Activated CD8-positive, alpha-beta memory T cell treated with anti-CD3 and anti-CD28 coated beads, Interleukin-2, amount 50 U/mL, for 4 hours (primary cell): ENCODE measurements around the gene MICB.

Experiments used
- DNase-seq: peaks from one replicate; pipeline ENCODE4 v3.0.0-alpha.2; 2020

The MICB gene

GRCh38 chr6:31543639-31544038 lies 45.7 kb downstream of the MICB start:
- DNase-seq = no peak

- no peak for DNase-seq
These were observed 46.7 kb downstream of the MICB start for GRCh38 chr6:31544676-31545075.

DNA sequence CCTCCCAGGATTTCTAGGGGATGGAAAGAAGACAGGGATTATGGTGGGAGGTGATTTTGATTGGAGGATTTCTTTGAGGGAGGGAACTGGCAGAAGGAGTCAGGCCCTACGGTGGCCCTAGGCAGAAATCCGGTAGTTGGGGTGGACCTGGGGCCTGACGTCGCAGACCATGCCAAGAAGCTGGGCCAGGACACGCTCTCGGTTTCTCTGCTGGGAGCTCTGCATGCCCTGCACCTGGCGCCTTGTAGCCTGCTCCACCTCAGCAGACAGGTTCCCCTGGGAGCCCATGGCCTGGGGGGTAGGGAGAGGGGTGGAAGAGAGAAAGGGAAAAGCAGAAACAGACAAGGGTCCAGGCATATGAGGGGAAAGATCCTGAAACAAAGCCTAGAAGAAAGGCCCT lies 47.3 kb downstream of the MICB start:
- DNase-seq = no peak

GRCh38 chr6:31546339-31546957 lies 48.5 kb downstream of the MICB start, which contains the start of gene ATP6V1G2:
Gene ATP6V1G2 (minus strand): TSS chr6:31546608. CDS start chr6:31546559, 49 bp downstream.
- DNase-seq = peak; percentile 84

GRCh38 chr6:31546958-31547726 lies 49.2 kb downstream of the MICB start, which contains the start of gene NFKBIL1:
Gene NFKBIL1 (plus strand): TSS chr6:31547608. CDS start chr6:31547695, 87 bp downstream.
- peak; percentile 87 for DNase-seq

GRCh38 chr6:31547727-31548543 lies 50.0 kb downstream of the MICB start:
- no peak for DNase-seq

DNA sequence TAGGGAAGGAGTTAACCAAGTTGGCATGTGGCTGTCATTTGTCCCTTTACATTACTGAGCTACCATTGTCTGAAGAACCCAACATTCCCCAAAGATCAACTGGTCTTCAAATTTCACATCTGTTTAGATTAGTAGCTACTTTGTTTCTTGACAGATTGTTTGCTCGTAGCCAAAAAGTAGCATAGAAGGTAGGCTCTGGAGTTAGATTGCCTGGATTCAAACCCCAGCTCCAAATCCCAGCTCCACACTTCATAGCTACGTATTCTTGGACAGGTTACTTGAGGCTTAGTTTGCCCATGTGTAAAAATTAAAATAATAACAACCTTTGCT lies 50.6 kb downstream of the MICB start:
- no peak for DNase-seq

- DNase-seq = peak; percentile 62
These were observed 53.4 kb downstream of the MICB start for GRCh38 chr6:31551371-31551770.

DNA sequence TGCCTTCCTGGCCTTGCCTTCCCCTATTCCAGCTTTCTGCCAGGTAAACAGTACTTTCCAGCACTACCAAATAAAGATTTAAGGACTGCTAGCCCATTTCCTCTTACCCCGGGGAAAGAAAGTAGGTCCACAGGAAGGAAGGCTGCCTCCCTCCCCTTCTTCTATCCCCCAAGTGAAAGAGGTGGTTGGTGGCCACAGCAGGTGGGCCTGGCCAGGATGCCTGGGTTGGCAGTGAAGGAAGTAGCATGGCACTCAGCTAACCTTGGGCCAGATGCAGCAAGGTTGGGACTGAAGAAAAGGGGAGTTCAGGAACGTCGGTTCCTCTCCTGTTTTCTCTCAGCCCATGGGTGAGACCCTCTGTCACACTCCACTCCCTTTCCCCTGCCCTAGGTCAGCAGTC lies 58.4 kb downstream of the MICB start:
- no peak for DNase-seq

DNA sequence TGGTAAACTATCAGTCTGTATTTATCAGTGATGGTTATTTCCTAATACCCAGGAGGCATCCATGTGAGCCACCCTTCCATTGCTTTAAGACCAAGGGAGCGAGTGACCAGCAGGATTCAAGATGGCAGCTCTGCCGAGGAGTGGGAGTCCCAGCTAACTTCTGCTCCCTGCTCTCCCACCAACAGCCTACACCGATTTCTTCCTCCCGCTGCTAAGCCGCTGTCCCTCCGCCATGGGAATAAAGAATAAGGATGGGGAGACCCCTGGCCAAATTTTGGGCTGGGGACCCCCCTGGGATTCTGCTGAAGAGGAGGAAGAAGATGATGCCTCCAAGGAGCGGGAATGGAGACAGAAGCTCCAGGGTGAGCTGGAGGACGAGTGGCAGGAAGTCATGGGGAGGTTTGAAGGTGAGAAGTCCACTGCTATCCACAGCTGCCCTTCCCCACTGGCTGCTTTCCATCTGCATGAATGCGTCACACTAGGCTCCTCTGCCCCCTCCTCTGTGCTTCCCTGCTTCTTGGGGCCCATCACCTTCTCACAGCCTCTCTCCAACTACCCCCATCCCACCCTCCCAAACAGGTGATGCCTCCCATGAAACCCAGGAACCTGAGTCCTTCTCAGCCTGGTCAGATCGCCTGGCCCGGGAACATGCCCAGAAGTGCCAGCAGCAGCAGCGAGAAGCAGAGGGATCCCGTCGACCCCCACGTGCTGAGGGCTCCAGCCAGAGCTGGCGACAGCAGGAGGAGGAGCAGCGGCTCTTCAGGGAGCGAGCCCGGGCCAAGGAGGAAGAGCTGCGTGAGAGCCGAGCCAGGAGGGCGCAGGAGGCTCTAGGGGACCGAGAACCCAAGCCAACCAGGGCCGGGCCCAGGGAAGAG lies 59.7 kb downstream of the MICB start:
- DNase-seq = no peak

DNA sequence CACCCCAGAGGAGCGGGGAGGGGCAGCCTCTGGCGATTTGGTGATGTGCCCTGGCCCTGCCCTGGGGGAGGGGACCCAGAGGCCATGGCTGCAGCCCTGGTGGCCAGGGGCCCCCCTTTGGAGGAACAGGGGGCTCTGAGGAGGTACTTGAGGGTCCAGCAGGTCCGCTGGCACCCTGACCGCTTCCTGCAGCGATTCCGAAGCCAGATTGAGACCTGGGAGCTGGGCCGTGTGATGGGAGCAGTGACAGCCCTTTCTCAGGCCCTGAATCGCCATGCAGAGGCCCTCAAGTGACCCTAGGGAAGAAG lies 60.3 kb downstream of the MICB start:
- no peak for DNase-seq

DNA sequence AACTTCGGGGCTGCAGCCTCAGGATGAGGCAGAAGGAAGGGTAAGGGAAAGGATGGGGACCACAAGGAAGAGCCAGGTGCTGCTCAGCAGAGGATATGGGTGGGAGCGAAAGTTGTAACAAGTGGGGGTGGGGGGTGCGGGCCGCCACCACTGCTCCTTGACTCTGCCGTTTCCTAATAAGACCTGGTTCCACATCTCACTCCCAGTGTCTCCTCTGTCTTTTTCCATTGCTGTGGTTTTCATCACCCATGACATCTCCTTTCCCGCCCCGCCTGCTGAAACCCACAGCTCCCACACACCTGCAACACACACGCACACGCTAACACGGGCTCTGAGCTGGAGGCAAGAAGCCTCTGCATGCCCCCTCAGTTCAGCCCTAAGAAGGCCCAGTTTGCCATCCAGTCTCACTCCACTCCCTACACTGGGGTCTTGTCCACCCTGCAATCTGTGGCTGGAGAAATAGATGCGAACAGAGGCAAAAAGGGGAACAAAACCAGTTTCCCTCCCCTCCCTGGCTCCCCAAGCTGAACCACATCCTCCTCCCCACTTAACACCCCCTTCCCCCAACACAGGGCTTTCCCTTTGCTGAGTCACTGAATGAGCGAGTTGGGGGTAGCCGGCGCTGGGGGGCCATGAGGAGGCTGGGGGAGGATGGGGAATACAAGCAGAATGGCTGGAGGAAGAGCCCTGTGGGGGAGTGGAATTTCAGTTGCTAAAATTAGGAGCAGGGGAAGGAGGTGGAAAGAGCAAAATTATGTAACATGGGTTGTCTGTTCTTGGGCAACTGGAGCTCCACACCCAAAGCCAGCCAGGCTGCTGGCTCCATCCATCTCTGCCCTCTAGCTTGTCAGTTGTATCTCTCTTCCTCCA lies 60.9 kb downstream of the MICB start:
- peak; percentile 69 for DNase-seq

DNA sequence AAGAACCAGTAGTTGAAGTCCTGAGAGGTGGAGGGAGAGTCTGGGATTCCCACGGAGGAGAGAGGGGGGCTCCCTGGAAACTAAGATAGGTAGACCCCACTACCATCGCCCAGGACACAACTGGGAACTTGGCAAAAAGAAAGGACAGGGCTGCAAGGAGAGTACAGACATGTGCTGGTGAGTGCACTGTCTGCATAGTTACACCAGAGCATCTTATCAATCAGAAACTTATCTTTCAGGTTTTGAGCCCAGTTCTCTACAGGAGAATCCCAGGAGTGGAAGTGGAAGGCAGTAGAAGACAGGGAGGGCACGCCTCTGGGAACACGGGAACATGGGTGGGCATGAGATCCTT lies 61.6 kb downstream of the MICB start:
- DNase-seq = no peak

DNA sequence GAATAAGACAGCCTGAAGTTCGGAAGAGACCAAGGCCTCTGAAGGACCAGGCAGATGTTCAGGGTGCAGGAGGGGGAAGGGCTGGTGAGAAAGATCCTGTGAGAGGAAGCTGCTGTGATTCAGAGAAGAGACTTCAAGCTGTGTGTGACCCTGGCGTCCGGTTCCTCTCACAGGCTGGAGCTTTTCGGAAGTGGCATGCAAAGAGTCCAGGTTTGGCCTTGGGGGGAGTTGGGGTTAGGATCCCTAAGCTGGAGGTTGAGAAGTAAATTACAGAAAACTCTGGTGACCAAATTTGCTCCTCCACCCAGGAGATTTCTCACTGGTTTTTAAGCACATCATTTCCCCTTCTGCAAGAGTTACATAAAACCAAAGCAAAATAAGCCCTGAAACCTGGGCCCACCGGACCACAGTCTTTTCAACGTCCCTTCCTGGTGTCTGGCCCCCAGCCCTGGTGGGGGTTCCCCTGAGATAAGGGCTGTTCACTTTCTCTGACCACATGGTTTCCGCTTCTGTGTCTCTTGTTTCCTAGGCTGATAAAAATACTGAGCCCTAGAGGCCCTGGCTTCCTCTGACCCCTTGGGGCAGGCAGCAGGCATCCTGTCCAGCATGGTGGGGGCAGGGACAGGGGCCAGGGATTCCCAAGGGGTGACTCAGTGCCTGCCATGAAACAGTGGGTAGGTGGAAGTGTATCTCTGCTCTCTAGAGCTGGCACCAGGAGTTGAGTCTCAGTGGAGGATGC lies 62.2 kb downstream of the MICB start:
- no peak for DNase-seq

DNA sequence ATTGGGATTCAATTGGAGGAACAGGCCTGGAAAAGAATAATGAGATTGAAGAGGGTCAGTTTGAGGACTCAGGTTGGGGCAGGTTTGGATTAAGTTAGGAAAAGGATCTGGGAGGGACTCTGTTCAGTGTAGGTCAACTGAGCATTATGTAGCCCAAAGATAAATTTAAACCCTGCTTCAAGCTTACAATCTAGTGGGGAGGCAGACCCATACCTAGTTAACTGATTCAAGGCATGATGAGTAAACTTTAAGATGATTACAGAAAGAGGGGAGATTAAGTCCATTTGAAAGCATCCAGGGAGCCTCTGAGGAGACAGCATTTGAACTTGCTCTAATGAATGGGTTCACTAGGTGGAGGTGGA lies 62.7 kb downstream of the MICB start:
- DNase-seq = no peak
